AG04449 (cell line): ENCODE results near the gene USH1C.

Experiments
- CTCF ChIA-PET: fragments of 350-600 bp; formaldehyde crosslinking; extraction: SDS; loops from one replicate; lab custom pipeline; 2021; ENCODE audit warnings: antibody characterized with exemption; lab: Yijun Ruan, JAX
- POLR2A ChIA-PET: fragments of 400-600, 350-600 bp; formaldehyde crosslinking; extraction: SDS; loops from one replicate; lab custom pipeline; 2020; ENCODE audit warnings: antibody characterized with exemption, inconsistent platforms; lab: Yijun Ruan, JAX
- DNase-seq: peaks from one replicate; pipeline ENCODE4 v3.0.0-alpha.2; 2010; ENCODE audit warnings: low read depth, low spot score
- H3K4me3 ChIP-seq: 2 replicates; pipeline ENCODE4 v1.5.1; 2011; ENCODE audit warnings: low read depth, mild to moderate bottlenecking, control low read depth, low read length
- CTCF ChIP-seq: IDR thresholded peaks from one replicate; pipeline ENCODE4 v1.5.1; 2011; ENCODE audit warnings: mild to moderate bottlenecking, moderate library complexity, low read length, control low read depth, inconsistent platforms; ENCODE audit not compliant: insufficient read depth; ENCODE audit errors: missing control alignments

The USH1C gene

GRCh38 chr11:17531636-17532113 is 12.5 kb downstream of the USH1C start:
- ChIA-PET CTCF (interaction anchor here (0.7 to 2.2 kb wide), 5 partner anchors 9 to 302 kb away, joined by 4 to 11 read pairs (median 6); no protein-coding TSS in a partner anchor), POLR2A (no interaction called here)
- no peak for DNase-seq
- TF ChIP-seq CTCF: no peak
- no peak overlapping the region for H3K4me3 ChIP-seq

DNA sequence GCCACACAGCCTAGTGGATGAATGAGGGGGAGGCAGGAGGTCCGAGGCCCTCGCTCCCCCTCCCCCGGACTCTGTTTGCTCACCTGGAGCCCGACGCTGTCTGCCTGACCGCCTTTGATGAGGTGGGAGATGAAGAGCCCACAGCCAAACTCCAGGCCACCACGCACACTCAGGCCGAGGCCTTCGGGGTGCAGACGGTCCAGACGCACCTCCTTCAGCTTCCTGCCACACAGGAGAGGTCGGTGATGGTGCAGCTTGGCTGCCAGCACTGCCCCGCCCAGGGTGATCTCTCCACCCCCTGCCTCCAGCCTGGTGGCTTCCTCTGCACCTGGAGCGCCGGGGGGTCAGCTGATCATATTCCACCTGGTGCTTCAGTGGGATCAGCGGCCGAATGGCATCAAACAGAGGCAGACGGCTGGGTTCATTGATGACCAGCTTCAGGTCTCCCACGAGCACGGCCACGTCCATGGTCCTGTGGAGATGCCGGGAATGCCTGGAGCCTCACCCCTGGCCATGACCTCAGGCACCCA is 13.1 kb downstream of the USH1C start:
- ChIA-PET POLR2A (no interaction called here), CTCF (interaction anchor here (0.7 to 2.2 kb wide), 5 partner anchors 9 to 301 kb away, joined by 4 to 11 read pairs (median 6); no protein-coding TSS in a partner anchor)
- H3K4me3 ChIP-seq: no peak overlapping the region
- DNase-seq: no peak
- TF ChIP-seq CTCF: no peak

DNA sequence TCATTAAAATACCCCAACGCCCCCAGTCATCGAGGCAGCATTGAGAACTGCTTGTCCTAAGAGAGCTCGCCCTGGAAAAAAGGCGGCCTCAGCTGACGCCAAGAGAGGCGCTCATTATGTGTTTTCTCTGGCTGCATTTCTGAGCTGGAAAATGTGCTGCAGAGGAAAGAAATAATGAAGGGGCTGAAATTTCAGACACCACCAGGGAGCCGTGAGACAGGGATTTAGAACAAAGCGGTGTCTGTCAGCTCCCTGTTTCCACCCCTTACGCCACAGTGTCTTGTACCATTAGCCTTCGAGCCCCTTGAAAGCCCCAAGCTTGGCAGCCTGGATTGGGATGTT is 14.4 kb downstream of the USH1C start:
- ChIA-PET CTCF (interaction anchor here (0.9 to 5.3 kb wide), 4 partner anchors 11 to 146 kb away, joined by 3 to 65 read pairs (median 12); no protein-coding TSS in a partner anchor), POLR2A (no interaction called here)
- no peak for TF ChIP-seq CTCF
- no peak for DNase-seq
- H3K4me3 ChIP-seq: no peak overlapping the region

DNA sequence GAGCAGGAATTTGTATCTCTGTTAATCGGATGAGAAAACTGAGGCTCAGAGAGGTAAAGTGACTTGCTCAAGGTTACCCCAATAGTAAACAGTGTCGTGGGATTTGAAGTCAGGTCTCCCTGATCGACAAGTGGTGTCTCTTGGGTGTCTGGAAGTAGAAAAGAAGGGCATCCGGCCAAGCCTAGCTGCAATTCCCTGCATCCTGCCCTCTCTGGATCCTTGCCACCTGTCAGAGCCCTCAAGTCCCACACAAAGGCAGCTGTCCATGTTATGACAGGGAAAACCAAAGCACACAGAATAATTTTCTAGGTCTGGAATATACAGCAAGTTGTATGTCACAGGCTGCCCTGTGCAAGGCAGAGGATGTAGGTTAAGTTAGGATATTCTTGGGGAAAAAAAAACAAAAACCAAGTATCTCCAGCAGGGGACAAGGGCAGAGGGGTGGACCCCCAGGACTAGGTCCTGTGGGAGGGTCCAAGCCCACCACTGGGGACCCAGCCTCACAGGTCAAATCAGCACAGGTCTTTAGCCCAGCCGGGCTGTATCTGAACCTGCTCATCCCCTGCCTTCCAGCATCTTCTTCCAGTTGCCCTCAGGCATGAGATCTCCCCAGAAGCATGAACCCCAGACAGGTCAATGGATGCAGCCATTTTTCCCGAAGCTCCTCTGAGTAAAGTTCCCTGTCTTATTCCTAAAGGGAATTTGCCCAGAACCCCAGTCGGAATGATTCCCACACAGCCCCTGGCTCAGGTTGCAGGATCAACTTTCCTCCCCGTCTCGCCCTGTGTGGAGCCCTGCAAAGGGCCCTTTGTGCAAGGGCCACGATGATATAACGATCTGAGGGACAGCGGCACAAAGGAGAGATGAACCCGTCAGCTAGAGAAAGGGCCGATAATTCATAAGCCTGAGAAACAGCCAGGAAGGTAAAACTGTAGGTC is 15.0 kb downstream of the USH1C start:
- no peak for DNase-seq
- no peak overlapping the region for H3K4me3 ChIP-seq
- no peak for TF ChIP-seq CTCF
- ChIA-PET CTCF (interaction anchor here (0.9 to 5.3 kb wide), 9 partner anchors 10 to 599 kb away, joined by 3 to 65 read pairs (median 6); partner anchors contain the start of gene KCNJ11), POLR2A (no interaction called here)

GRCh38 chr11:17528181-17528691 is 16.0 kb downstream of the USH1C start:
- ChIA-PET POLR2A (no interaction called here), CTCF (interaction anchor here (0.6 to 5.3 kb wide), 19 partner anchors 9 to 598 kb away, joined by 3 to 65 read pairs (median 4); partner anchors contain the start of gene KCNJ11)
- no peak overlapping the region for H3K4me3 ChIP-seq
- DNase-seq: no peak
- TF ChIP-seq CTCF: peak; percentile 75
